Neutrophil (primary cell): Measurements from ENCODE around the gene TRAPPC3.

Source experiments
- H3K27ac ChIP-seq: fragments of 200-600 bp; sonication (generic); 2 replicates; pipeline ENCODE4 v1.5.1; 2016; ENCODE audit warnings: mild to moderate bottlenecking, moderate library complexity
- H3K27me3 ChIP-seq: fragments of 200-600 bp; sonication (generic); 2 replicates; pipeline ENCODE4 v1.6.0; 2016; ENCODE audit warnings: mild to moderate bottlenecking
- H3K36me3 ChIP-seq: fragments of 200-600 bp; sonication (generic); 2 replicates; pipeline ENCODE4 v1.5.1; 2017
- H3K4me1 ChIP-seq, 2 experiments: fragments of 200-600 bp in 1 of 2; sonication (generic) in 1 of 2; 1 replicate in 1 of 2; 2 replicates in 1 of 2; pipeline versions ENCODE4 v1.5.1 to v1.6.1; 2013 to 2016; ENCODE audit warnings: low read depth in 1 of 2, low read length in 1 of 2, mild to moderate bottlenecking in 1 of 2, moderate library complexity in 1 of 2; ENCODE audit not compliant: control insufficient read depth in 1 of 2, insufficient read depth in 1 of 2
- H3K4me3 ChIP-seq, 2 experiments: fragments of 200-600 bp in 1 of 2; sonication (generic) in 1 of 2; 1 replicate in 1 of 2; 2 replicates in 1 of 2; pipeline ENCODE4 v1.5.1; 2013 to 2016; ENCODE audit warnings: low read depth in 1 of 2, low read length in 1 of 2, mild to moderate bottlenecking in 1 of 2, moderate library complexity in 1 of 2
- H3K9me3 ChIP-seq: fragments of 200-600 bp; sonication (generic); 2 replicates; pipeline ENCODE4 v1.5.1; 2016
- CTCF ChIP-seq: fragments of 200-600 bp; sonication (generic); IDR thresholded peaks from 2 replicates; pipeline ENCODE4 v1.5.1; 2016; ENCODE audit warnings: antibody characterized with exemption

The TRAPPC3 gene

GRCh38 chr1:36106269-36106668 is 43.0 kb downstream of the TRAPPC3 start:
- Histone ChIP-seq H3K4me3 (no peak overlapping the region), H3K9me3 (no peaks in the 10 kb centered on the region), H3K36me3 (no peaks in the 10 kb centered on the region), H3K27me3 (no peaks in the 10 kb centered on the region), H3K27ac (no peak overlapping the region), H3K4me1 (peaks cover 16 to 19% of the 10 kb centered on the region in 2 experiments)
- no peak for TF ChIP-seq CTCF

- H3K4me3 ChIP-seq, result no peak overlapping the region
- H3K27me3 ChIP-seq, result no peaks in the 10 kb centered on the region
- peaks cover 6 to 11% of the 10 kb centered on the region in 2 experiments for H3K4me1 ChIP-seq
- no peak for TF ChIP-seq CTCF
- H3K27ac ChIP-seq, result no peak overlapping the region
- peaks cover 8% of the 10 kb centered on the region for H3K36me3 ChIP-seq
- H3K9me3 ChIP-seq, result no peaks in the 10 kb centered on the region
Observed at GRCh38 chr1:36101546-36101945, 47.7 kb downstream of the TRAPPC3 start.

- Histone ChIP-seq H3K36me3 (peaks cover 19% of the 10 kb centered on the region), H3K4me3 (no peak overlapping the region), H3K9me3 (no peaks in the 10 kb centered on the region), H3K27me3 (no peaks in the 10 kb centered on the region), H3K4me1 (peaks cover 15 to 23% of the 10 kb centered on the region in 2 experiments), H3K27ac (no peak overlapping the region)
- TF ChIP-seq CTCF, result no peak
Observed at GRCh38 chr1:36100376-36100775, 48.9 kb downstream of the TRAPPC3 start.

- no peaks in the 10 kb centered on the region for H3K9me3 ChIP-seq
- H3K36me3 ChIP-seq, result peaks cover 22% of the 10 kb centered on the region
- H3K4me3 ChIP-seq, result peak overlapping the region; percentile 26 to 52
- H3K4me1 ChIP-seq, result peaks cover 18 to 28% of the 10 kb centered on the region in 2 experiments
- peak; percentile 69 for TF ChIP-seq CTCF
- H3K27me3 ChIP-seq, result no peaks in the 10 kb centered on the region
- H3K27ac ChIP-seq, result no peak overlapping the region
Observed at GRCh38 chr1:36099681-36100341, 49.5 kb downstream of the TRAPPC3 start.

- H3K27ac ChIP-seq, result no peak overlapping the region
- no peak overlapping the region for H3K4me3 ChIP-seq
- no peaks in the 10 kb centered on the region for H3K9me3 ChIP-seq
- TF ChIP-seq CTCF, result no peak
- peaks cover 18 to 28% of the 10 kb centered on the region in 2 experiments for H3K4me1 ChIP-seq
- H3K36me3 ChIP-seq, result peaks cover 32% of the 10 kb centered on the region
- H3K27me3 ChIP-seq, result no peaks in the 10 kb centered on the region
Observed at GRCh38 chr1:36098650-36099365, 50.5 kb downstream of the TRAPPC3 start.
